GM13977 (cell line): ENCODE results near the gene ACOXL.

Source experiments
- DNase-seq: peaks from one replicate; pipeline ENCODE4 v3.0.0; 2012; ENCODE audit warnings: low spot score
- in situ Hi-C: fragments of 300-500 bp; cut with MboI; formaldehyde crosslinking; loops from one replicate; pipeline ENCODE4 v1.12.0; 2022; ENCODE audit warnings: low sequenced_read_pairs, low pct_unique_long_range_greater_than_20kb, mixed read lengths, inconsistent platforms; ENCODE audit not compliant: unreplicated experiment
- TF ChIP-seq, protein P1 (sequence below): IDR thresholded peaks from 2 replicates; pipeline ENCODE4 v1.5.1; 2012; ENCODE audit warnings: mild to moderate bottlenecking, control low read depth; ENCODE audit not compliant: insufficient read depth; ENCODE audit errors: extremely low read depth, missing control alignments

Gene ACOXL

GRCh38 chr2:110702514-110703380, 29.6 kb upstream of the ACOXL start:
- in situ Hi-C loops, result no loop called here
- no peak for DNase-seq
- TF ChIP-seq, protein P1, sequence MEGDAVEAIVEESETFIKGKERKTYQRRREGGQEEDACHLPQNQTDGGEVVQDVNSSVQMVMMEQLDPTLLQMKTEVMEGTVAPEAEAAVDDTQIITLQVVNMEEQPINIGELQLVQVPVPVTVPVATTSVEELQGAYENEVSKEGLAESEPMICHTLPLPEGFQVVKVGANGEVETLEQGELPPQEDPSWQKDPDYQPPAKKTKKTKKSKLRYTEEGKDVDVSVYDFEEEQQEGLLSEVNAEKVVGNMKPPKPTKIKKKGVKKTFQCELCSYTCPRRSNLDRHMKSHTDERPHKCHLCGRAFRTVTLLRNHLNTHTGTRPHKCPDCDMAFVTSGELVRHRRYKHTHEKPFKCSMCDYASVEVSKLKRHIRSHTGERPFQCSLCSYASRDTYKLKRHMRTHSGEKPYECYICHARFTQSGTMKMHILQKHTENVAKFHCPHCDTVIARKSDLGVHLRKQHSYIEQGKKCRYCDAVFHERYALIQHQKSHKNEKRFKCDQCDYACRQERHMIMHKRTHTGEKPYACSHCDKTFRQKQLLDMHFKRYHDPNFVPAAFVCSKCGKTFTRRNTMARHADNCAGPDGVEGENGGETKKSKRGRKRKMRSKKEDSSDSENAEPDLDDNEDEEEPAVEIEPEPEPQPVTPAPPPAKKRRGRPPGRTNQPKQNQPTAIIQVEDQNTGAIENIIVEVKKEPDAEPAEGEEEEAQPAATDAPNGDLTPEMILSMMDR, result no peak

- DNase-seq, result no peak
- TF ChIP-seq, protein P1, result no peak
- in situ Hi-C loops, result no loop called here
These were observed 24.9 kb upstream of the ACOXL start for GRCh38 chr2:110707386-110707965.

GRCh38 chr2:110708455-110708854, 23.9 kb upstream of the ACOXL start:
- TF ChIP-seq, protein P1, result no peak
- DNase-seq, result no peak
- in situ Hi-C loops, result no loop called here

DNA sequence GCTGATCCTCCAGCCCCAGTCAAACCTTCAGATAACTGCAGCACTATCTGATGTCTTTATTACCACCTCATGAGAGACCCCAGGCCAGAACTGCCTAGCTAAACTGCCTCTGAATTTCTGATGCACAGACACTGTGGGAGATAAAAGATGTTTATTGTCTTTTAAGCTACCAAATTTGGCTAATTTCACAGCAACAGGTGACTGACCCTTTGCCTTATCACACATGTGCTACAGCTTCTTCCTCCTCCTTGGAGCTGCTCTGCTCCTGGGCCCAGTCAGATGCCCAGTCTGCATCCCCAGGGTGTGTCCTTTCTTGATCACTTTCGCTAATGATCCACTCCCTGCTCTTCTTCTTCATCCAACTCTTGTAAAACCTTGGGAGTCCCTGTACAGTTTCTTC, 19.6 kb upstream of the ACOXL start:
- DNase-seq, result no peak
- in situ Hi-C loops, result no loop called here
- TF ChIP-seq, protein P1, result no peak

GRCh38 chr2:110713513-110714362, 18.6 kb upstream of the ACOXL start:
- DNase-seq, result no peak
- in situ Hi-C loops, result no loop called here
- TF ChIP-seq, protein P1, result no peak

DNA sequence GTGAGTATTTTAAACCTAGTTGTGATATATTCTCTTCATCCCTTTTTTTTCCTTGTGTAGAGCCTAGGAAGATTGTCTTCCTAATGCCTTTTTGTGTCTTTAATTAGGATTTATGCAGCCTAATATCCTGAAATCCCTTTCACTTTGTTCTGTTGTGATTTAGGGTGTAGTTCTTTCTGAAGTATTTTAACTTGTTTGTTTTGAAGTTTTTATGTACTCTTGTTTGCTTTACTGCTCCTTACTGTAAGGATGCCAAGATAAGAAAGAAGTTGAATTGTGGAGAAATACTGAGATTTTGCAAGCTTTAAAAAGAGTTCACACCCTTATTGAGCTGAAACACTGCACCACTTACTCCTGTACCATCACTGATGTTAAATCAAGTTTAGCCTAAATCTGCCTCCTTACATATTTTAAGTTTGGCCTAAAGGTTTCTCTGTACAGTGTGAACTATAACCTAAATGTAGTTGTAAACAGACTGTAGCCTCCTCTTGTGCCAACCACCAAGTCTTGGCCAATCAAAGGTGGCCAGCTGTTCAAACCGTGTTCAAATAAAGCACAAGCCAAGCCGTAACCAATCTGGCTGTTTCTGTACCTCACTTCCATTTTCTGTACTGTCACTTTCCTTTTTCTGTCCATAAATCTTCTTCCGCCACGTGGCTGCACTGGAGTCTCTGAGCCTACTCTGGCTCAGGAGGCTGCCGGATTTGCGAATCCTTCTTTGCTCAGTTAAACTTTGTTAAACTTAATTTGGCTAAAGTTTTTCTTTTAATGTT, 17.7 kb upstream of the ACOXL start:
- in situ Hi-C loops, result no loop called here
- DNase-seq, result no peak
- TF ChIP-seq, protein P1, result no peak
